ENCODE results near the gene COL3A1. TPM values are rescaled to one million over a fixed set of nuclear protein-coding genes. Genes with fewer than 3 reads are reported as not detected.

COL3A1 gene
- total RNA-seq, 2 donors from 2014 or later, result not detected

DNA sequence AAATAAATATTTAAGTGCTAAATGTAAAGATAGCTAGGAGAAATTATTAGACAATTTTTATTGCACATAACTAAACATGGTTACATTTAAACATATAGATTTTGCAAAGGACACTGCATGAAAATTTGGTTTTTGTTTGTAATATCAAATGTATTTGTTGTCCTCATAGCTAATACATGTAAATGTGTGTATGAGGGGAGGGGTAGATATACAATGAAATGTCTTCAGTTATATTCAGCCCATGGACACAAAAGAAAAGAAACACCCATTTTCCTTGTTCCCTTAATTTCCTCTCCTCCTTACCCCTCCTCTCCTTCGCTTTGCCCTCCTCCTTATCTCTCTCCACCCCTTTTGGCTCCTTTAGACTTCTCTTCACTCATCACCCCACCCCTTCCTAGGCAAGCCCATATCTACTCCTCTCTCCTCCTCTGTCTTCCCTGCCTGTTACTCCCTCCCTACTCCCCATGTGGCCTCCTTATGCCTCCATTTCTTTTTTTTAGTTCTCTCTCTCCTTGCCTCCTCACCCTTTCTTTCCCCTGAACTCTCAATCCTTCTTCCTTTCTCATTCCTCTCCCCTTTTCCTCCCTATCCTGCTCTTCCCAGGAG lies 1.4 kb downstream of the COL3A1 start:
- no peaks in the 10 kb centered on the region for H3K4me1 ChIP-seq (ENCODE audit: control insufficient read depth, insufficient read depth, low read length)
- Mint-ChIP-seq H3K4me3 (no peak overlapping the region), H3K4me1 (no peaks in the 10 kb centered on the region), H3K27me3 (ENCODE audit: insufficient read depth) (no peaks in the 10 kb centered on the region), H3K36me3 (ENCODE audit: low read depth) (no peaks in the 10 kb centered on the region), H3K27ac (no peak overlapping the region), H3K9me3 (no peaks in the 10 kb centered on the region)
- H3K9ac ChIP-seq (ENCODE audit: extremely low read depth, low read length, poor library complexity, severe bottlenecking), result no peak overlapping the region
- no peak overlapping the region for H3K4me3 ChIP-seq (ENCODE audit: low read length)
- no peaks in the 10 kb centered on the region for H3K36me3 ChIP-seq (ENCODE audit: control insufficient read depth, insufficient read depth, low read length)
- no peaks in the 10 kb centered on the region for H3K27me3 ChIP-seq (ENCODE audit: control insufficient read depth, insufficient read depth, low read length, poor library complexity, severe bottlenecking)
- WGBS, 2 experiments (ENCODE audit: insufficient coverage in 1 of 2, insufficient read length in 1 of 2), result 50 to 68% methylated on average over 1 of the region's 1 CpG
- H3K9me3 ChIP-seq (ENCODE audit: control insufficient read depth, low read length), result no peaks in the 10 kb centered on the region
- no peak overlapping the region for H3K27ac ChIP-seq (ENCODE audit: low read depth, low read length)
- DNase-seq, result no peak
- TF ChIP-seq CTCF (conservative IDR thresholded peaks at IDR 0.05), result no peak

DNA sequence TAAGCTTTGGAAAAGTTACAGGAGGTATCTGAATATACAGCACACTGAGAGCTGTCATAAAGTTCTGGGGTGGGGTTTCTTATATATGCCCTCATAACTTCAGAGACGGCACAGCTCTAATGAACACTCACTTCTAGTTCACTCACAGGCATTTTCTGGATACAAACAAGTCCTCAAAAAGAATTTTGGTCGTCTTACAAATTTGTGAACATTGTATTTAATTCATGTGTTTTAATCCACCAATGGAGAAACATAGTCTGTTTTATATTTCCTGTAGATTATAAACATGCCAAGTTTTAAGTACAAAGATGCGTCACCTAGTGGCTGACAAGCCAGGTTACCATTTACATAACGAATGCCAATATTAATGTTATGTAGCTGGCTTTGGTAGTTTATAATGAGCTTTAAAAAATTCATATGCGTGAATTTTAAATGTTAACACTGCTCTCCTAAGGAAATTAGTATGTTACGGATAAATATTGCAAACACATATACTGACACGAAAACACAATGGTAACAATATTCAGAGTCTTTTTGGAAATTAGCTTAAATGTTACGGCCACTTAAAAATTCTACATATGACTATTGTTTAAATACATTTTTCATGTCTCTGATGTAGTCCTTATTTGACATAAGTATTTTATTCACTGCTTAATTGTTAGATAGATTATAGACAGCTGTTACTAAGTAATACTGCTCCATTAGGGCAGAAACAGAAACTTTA lies 2.5 kb downstream of the COL3A1 start:
- Mint-ChIP-seq H3K4me1 (no peaks in the 10 kb centered on the region), H3K27ac (no peak overlapping the region), H3K4me3 (no peak overlapping the region), H3K9me3 (no peaks in the 10 kb centered on the region), H3K36me3 (ENCODE audit: low read depth) (no peaks in the 10 kb centered on the region), H3K27me3 (ENCODE audit: insufficient read depth) (no peaks in the 10 kb centered on the region)
- H3K27ac ChIP-seq (ENCODE audit: low read depth, low read length), result no peak overlapping the region
- H3K9me3 ChIP-seq (ENCODE audit: control insufficient read depth, low read length), result no peaks in the 10 kb centered on the region
- no peaks in the 10 kb centered on the region for H3K27me3 ChIP-seq (ENCODE audit: control insufficient read depth, insufficient read depth, low read length, poor library complexity, severe bottlenecking)
- TF ChIP-seq CTCF (conservative IDR thresholded peaks at IDR 0.05), result peak; percentile 42
- no peak overlapping the region for H3K4me3 ChIP-seq (ENCODE audit: low read length)
- no peaks in the 10 kb centered on the region for H3K36me3 ChIP-seq (ENCODE audit: control insufficient read depth, insufficient read depth, low read length)
- H3K4me1 ChIP-seq (ENCODE audit: control insufficient read depth, insufficient read depth, low read length), result no peaks in the 10 kb centered on the region
- DNase-seq, result no peak
- 93 to 100% methylated on average over 3 to 8 of the region's 8 CpGs for WGBS, 2 experiments (ENCODE audit: insufficient coverage in 1 of 2, insufficient read length in 1 of 2)
- no peak overlapping the region for H3K9ac ChIP-seq (ENCODE audit: extremely low read depth, low read length, poor library complexity, severe bottlenecking)

- no peak overlapping the region for H3K4me3 Mint-ChIP-seq
- 86 to 93% methylated on average over 1 to 2 of the region's 2 CpGs for WGBS, 2 experiments (ENCODE audit: insufficient coverage in 1 of 2, insufficient read length in 1 of 2)
- no peaks in the 10 kb centered on the region for H3K4me1 Mint-ChIP-seq
- H3K27ac Mint-ChIP-seq, result no peak overlapping the region
- DNase-seq, result no peak
- TF ChIP-seq CTCF (conservative IDR thresholded peaks at IDR 0.05), result no peak
- H3K4me1 ChIP-seq (ENCODE audit: control insufficient read depth, insufficient read depth, low read length), result no peaks in the 10 kb centered on the region
- H3K9ac ChIP-seq (ENCODE audit: extremely low read depth, low read length, poor library complexity, severe bottlenecking), result no peak overlapping the region
- H3K9me3 ChIP-seq (ENCODE audit: control insufficient read depth, low read length), result no peaks in the 10 kb centered on the region
- H3K36me3 ChIP-seq (ENCODE audit: control insufficient read depth, insufficient read depth, low read length), result no peaks in the 10 kb centered on the region
- H3K36me3 Mint-ChIP-seq (ENCODE audit: low read depth), result no peaks in the 10 kb centered on the region
- no peaks in the 10 kb centered on the region for H3K27me3 Mint-ChIP-seq (ENCODE audit: insufficient read depth)
- H3K27me3 ChIP-seq (ENCODE audit: control insufficient read depth, insufficient read depth, low read length, poor library complexity, severe bottlenecking), result no peaks in the 10 kb centered on the region
- no peak overlapping the region for H3K4me3 ChIP-seq (ENCODE audit: low read length)
- no peak overlapping the region for H3K27ac ChIP-seq (ENCODE audit: low read depth, low read length)
- H3K9me3 Mint-ChIP-seq, result no peaks in the 10 kb centered on the region
Observed at GRCh38 chr2:188977317-188977716, 3.1 kb downstream of the COL3A1 start.

All from endodermal cell (in vitro differentiated cells).